ENCODE results near the gene MSMP. TPM values are rescaled to one million over a fixed set of nuclear protein-coding genes. Genes with fewer than 3 reads are reported as not detected.

MSMP gene
- total and polyA plus RNA-seq, 9 of the 15 experiments (the other 6 are each of a cell fraction or from before 2014, with no cell fraction given) = 0.60 TPM; not detected in 8

GRCh38 chr9:35730486-35730854 is 23.6 kb downstream of the MSMP start (continued):
- TF ChIP-seq KAT2B (IDR thresholded peaks at IDR 0.05; ENCODE audit: low read depth, low read length) (no peak), ZNF239 (CRISPR knock-in tag; IDR thresholded peaks at IDR 0.05) (no peak), GTF2E2 (tag; IDR thresholded peaks at IDR 0.05) (no peak), PHF8 (IDR thresholded peaks at IDR 0.05; ENCODE audit: borderline replicate concordance, low read length) (no peak; the same call in 1 of the 2 replicates), SREBF2 (CRISPR knock-in tag; IDR thresholded peaks at IDR 0.05) (no peak), NCOR1 (IDR thresholded peaks at IDR 0.05) (no peak), TCF7 (IDR thresholded peaks at IDR 0.05; ENCODE audit: borderline replicate concordance) (no peak), TCF15 (CRISPR knock-in tag; IDR thresholded peaks at IDR 0.05) (no peak), ZBTB40 (IDR thresholded peaks at IDR 0.05) (no peak), ZBTB40 (CRISPR knock-in tag; IDR thresholded peaks at IDR 0.05) (no peak), ZNF3 (CRISPR knock-in tag; IDR thresholded peaks at IDR 0.05) (no peak), SP2 (IDR thresholded peaks at IDR 0.05; ENCODE audit: extremely low read depth, low read depth, low read length, poor library complexity, severe bottlenecking) (no peak), ZNF354B (CRISPR knock-in tag; IDR thresholded peaks at IDR 0.05) (no peak), POLR2A (conservative IDR thresholded peaks at IDR 0.05) (peak; percentile 56), NFXL1 (CRISPR knock-in tag; IDR thresholded peaks at IDR 0.05) (no peak), ZEB2 (IDR thresholded peaks at IDR 0.05) (no peak), MTA2 (IDR thresholded peaks at IDR 0.05; ENCODE audit: low read depth) (no peak; the same call in 1 of the 2 replicates)
- TF ChIP-seq, protein P1, sequence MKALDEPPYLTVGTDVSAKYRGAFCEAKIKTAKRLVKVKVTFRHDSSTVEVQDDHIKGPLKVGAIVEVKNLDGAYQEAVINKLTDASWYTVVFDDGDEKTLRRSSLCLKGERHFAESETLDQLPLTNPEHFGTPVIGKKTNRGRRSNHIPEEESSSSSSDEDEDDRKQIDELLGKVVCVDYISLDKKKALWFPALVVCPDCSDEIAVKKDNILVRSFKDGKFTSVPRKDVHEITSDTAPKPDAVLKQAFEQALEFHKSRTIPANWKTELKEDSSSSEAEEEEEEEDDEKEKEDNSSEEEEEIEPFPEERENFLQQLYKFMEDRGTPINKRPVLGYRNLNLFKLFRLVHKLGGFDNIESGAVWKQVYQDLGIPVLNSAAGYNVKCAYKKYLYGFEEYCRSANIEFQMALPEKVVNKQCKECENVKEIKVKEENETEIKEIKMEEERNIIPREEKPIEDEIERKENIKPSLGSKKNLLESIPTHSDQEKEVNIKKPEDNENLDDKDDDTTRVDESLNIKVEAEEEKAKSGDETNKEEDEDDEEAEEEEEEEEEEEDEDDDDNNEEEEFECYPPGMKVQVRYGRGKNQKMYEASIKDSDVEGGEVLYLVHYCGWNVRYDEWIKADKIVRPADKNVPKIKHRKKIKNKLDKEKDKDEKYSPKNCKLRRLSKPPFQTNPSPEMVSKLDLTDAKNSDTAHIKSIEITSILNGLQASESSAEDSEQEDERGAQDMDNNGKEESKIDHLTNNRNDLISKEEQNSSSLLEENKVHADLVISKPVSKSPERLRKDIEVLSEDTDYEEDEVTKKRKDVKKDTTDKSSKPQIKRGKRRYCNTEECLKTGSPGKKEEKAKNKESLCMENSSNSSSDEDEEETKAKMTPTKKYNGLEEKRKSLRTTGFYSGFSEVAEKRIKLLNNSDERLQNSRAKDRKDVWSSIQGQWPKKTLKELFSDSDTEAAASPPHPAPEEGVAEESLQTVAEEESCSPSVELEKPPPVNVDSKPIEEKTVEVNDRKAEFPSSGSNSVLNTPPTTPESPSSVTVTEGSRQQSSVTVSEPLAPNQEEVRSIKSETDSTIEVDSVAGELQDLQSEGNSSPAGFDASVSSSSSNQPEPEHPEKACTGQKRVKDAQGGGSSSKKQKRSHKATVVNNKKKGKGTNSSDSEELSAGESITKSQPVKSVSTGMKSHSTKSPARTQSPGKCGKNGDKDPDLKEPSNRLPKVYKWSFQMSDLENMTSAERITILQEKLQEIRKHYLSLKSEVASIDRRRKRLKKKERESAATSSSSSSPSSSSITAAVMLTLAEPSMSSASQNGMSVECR (CRISPR knock-in tag; IDR thresholded peaks at IDR 0.05) = no peak

Measured in K562 (cell line).